HG02885 (cell line): ENCODE data around the gene PRKAR2B.

Experiments
- ATAC-seq: cut with Tn5 transposase; IDR thresholded peaks from one replicate; pipeline ENCODE4 v1.9.1; 2021; ENCODE audit warnings: mild to moderate bottlenecking; ENCODE audit not compliant: unreplicated experiment, poor library complexity

PRKAR2B gene

GRCh38 chr7:107044347-107045194 is at the start of gene PRKAR2B:
TSS of gene PRKAR2B (plus strand) at chr7:107044705. CDS start at chr7:107044908, 203 bp downstream.
- peak; percentile 85 for ATAC-seq

GRCh38 chr7:106994833-106995232 is 49.7 kb upstream of the PRKAR2B start:
- no peak for ATAC-seq

DNA sequence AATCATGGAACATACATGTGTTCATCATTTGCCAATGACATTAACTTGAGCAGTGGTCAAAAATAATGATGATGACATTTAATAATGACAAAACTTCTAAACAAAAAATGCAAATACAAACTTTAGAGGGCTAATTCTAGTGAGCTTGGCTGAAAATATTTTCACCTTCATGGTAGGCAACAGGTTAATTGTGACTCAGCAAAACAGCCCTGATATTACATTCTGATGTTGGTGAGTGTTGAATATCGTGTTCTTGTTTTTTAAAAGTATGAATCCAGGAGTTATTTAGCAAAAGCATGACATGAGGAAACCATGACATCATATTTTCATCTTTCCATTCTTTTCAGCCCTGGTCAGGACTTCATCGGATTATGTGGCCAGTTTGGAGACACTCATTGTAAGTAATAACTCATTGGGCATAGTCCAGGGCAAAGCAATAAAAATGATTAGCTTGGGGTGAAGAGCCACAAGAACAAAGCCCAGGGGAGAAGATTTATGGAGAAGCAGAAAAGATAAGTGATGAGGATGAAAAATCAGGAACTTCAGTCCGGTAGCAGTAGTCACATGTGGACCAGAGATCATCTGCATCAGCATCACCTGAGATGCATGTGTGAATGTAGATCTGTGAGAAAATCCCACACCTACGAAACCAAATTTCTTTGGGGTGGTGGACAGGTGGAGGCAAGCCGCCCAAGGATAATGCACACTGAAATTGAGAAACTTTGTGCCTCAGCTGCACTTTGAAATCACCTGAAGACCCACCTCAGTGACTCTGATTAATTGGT is 46.8 kb upstream of the PRKAR2B start:
- no peak for ATAC-seq

DNA sequence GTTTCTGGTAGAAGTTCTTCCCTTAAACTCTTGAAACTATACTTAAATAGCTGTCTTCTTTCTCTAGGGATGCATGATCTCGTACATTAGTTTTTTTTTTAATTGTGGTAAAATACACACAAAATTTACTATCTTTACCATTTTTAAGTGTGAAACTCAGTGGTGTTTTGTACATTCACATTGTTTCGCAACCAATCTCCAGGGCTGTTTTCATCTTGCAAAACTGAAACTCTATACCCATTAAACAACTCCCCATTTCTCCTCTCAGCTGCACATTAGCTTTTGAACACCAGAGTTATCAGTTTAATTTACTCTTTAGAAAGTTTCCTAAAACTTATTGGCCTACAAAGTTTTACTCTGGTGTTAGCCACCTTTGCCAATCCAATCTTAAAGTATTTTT is 45.5 kb upstream of the PRKAR2B start:
- ATAC-seq = no peak

DNA sequence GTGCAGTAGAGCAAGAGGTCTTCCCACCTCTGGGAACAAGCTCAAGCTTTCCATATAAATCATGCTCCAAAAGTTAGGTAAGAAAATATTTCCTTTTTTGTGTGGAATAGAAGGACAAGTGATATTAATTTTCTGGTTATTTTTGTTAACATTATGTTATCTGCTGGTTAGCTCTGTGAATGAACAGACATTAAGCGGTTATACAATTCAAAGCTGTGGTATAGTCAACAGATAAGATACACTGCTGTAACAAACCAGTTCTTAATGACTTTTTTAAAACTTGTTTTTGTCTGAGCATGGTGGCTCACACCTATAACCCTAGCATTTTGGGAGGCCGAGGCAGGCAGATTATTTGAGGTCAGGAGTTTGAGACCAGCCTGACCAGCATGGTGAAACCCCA is 43.0 kb upstream of the PRKAR2B start:
- no peak for ATAC-seq

- ATAC-seq = no peak
Observed at GRCh38 chr7:107002126-107002525, 42.4 kb upstream of the PRKAR2B start.

DNA sequence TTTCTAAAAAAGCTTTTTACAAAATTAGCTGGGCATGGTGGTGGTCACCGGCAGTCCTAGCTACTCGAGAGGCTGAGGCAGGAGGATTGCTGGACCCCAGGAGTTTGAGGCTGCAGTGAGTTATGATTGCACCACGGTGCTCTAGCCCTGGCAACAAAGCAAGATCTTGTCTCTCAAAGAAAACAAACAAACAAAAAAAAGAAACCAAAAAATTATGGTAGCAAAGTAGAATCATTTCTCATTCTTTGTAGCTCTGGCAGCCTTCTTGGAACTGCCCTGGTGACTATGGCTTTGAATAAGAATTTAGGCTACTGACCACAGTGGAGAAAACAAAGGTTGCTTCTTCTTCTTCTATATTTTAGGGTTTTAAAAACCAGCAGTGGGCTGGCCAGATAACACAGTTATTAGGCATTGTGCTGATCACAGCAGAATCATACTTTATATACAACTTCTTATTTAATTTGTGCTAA is 41.9 kb upstream of the PRKAR2B start:
- ATAC-seq = no peak

GRCh38 chr7:107007007-107007891 is 37.3 kb upstream of the PRKAR2B start:
- no peak for ATAC-seq

DNA sequence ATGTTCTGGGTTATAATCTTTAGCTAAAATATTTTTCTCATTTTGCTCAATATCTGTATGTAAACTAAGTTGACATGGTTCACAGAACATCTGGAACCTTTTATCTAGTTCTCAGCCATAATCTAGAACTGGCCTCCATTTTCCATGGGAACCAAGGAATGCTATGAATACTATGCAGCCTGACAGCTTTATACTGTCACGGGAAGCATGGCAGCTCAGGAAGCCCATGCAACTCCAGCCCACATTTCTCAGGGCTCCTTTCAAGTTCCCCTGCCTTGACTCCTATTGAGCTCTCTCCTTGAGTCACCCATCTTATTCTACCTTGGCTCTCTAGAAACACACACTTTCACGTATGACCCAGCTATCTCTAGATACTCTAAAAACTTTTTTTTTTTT is 36.6 kb upstream of the PRKAR2B start:
- ATAC-seq = no peak

GRCh38 chr7:107009846-107010203 is 34.7 kb upstream of the PRKAR2B start:
- no peak for ATAC-seq

DNA sequence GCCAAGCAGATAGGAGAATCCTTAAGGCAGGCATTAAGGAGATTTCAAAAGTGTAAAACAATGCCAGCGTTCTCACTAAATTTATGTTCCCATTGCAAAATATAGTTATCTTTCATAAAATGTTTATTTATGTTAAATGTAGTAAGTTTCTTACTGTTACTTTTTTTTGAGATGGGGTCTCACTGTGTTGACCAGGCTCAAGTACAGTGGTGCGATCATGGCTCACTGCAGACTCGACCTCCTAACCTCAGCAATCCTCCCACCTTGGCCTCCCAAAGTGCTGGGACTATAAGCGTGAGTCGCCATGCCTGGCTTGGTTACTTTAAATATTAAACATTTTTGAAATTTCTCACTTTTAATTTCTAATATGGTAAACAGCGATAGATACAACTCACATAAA is 31.8 kb upstream of the PRKAR2B start:
- no peak for ATAC-seq

DNA sequence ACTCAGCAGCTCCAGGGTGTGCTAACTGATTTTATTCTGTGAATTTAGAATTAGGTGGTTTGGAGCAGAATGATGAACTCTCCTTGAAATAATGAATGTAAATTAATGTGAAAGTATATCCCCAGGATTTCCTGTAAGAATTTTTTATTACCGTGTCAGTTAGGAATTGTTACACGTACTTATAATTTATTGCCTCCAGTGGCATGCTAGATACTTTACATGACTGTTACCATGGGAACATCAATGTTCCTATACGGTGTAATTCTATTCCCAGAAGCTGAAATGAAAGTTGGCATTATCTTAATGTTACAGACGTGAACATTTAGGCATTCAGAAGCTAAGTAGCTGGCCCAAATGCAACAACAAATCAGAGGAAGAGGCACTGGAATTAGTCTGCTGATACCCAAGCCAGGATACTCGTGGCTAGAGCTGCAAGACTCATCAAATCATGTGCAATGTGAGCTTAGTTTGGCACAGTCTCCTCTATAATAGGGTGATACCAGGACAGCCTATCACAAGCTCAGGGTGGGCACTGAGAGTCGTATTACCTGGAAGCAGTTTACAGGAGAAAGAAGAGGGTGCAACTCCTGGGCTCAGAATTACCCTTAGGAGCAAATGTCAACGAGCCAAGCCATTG is 30.0 kb upstream of the PRKAR2B start:
- no peak for ATAC-seq

DNA sequence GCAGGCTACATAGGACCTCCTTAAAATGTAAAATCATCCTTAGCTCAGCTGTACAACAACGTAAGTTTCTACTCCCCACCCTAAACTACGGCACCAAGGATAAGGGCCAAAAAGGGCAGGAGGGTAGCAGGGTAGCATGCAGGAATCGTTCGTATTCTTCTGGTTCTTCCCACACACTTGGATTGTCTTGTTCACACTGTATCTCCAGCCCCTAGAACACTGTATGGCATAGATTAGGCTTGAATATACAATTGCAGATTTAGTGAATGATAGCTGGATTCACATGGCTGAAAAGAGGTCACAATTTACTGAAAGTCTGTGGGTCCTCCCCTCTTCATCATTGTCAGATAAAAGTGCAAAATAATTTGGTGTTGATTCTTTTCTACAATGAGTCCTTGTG is 28.2 kb upstream of the PRKAR2B start:
- no peak for ATAC-seq

DNA sequence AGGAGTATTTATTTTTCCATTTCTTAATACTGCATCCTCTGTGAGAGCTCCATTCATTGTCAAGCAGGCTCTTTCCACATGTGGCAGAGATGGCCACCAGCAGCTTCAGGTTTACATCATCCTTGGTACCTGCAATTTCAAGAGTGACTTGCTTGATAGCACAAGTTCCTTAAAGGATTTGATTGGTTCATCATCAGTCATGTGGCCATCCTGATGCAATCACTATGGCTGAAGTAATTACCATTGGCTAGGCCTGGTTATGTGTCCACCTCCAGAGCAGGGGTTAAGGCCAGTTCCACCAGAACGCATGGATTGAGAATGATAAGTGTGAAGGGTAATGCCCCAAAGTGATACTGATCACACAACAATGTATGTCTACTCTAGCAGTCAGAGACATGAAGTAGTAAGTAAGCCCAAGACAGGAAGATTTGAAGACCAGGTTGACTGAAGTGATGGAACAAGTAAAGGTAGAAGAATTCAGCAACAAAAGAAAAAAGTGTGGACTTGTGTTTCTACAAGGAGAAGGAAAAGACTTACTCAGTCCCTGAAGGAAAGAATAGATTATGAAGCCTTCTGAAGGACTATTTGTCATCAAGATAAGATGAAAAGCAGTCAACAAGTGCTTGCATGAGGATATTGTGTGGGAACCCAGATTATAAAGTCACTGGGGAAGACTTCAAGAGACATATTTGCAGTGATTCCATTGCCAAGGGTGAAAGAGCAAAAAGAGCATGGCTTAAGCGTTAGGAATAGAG is 26.4 kb upstream of the PRKAR2B start:
- no peak for ATAC-seq

DNA sequence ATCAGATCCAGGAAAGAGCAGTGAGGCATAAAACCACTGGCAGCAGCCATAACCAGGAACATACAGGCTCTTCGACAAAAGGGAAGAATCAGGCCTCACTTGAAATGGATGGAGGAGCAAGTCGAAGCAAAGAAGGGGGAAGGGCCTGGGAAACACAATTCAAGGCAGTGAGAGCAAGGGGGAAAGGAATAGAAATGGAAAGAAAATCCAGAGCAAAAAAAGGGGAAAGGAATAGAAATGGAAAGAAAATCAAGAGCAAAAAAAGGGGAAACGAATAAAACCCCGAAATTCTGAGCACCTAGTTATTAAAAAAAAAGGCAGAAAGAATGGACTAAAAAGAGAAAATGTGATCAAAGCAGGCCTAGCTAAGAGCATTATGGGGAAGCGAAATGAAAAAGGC is 24.1 kb upstream of the PRKAR2B start:
- no peak for ATAC-seq

- ATAC-seq = no peak
Observed at GRCh38 chr7:107021600-107021999, 22.9 kb upstream of the PRKAR2B start.

DNA sequence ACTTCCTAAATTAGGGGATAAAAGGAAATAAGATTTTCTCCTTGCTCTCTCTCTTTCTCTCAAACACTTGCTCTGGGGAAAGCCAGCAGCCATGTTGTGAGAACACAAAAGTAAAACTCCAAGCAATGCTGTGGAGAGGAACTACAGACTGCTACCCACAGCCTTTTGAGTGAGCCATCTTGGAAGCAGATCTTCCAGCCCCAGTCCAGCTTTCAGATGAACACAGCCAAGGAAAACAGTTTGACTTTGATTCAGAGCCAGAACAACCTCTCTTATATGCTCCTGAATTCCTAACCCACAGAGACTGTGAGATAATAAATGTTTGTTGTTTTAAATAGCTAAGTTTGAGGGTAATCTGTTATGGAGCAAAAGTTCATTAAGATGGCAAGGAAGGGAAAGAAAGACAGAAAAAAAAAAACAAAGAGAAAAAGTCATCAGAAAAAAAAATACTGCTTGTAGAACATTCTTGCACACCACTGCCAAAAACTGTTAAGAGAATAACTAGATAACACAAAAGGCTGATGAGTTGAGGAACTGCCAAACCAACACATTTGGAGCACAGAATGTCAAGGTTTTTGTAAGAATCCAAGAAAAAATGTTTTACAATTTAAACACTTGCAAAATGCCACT is 20.9 kb upstream of the PRKAR2B start:
- no peak for ATAC-seq

- ATAC-seq = no peak
Observed at GRCh38 chr7:107024906-107025305, 19.6 kb upstream of the PRKAR2B start.
